ENCODE measurements around the gene DNAH12.

DNA sequence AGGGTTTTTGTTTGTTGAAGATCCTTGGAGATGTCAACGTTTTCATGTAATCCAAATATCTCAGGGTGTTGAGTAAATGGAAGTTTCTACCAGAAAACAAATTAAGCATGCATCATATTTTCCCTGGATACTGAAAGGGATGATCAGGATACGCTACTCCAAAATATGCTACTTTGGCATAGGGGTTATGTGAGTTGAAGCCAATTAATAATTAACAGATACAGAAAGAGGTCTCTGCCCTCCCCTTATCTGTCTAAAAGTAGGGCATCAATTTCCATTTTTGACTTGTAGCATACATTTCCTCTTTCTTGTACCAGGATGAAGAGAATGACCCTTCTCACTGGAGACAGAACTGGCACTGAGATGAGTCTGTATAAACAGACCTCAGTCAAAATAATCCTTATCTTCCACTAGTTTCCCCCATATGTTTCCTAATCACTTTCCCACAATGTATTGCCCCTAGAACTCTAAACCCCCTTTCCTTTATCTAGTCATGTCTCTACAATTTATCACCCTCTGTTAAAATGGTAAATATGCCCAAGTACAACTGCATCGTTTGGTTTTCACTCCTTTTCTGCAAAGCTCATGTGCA, 234.3 kb downstream of the DNAH12 start:
- TF ChIP-seq, protein P1, sequence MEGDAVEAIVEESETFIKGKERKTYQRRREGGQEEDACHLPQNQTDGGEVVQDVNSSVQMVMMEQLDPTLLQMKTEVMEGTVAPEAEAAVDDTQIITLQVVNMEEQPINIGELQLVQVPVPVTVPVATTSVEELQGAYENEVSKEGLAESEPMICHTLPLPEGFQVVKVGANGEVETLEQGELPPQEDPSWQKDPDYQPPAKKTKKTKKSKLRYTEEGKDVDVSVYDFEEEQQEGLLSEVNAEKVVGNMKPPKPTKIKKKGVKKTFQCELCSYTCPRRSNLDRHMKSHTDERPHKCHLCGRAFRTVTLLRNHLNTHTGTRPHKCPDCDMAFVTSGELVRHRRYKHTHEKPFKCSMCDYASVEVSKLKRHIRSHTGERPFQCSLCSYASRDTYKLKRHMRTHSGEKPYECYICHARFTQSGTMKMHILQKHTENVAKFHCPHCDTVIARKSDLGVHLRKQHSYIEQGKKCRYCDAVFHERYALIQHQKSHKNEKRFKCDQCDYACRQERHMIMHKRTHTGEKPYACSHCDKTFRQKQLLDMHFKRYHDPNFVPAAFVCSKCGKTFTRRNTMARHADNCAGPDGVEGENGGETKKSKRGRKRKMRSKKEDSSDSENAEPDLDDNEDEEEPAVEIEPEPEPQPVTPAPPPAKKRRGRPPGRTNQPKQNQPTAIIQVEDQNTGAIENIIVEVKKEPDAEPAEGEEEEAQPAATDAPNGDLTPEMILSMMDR (IDR thresholded peaks at IDR 0.05; ENCODE audit: low read length) = no peak
- TF ChIP-seq EZH2phosphoT487 (IDR thresholded peaks at IDR 0.05; ENCODE audit: low read length) = no peak

Data from MM.1S (cell line).